ENCODE measurements around the gene ATF4. TPM values are rescaled to one million over a fixed set of nuclear protein-coding genes. Genes with fewer than 3 reads are reported as not detected.
A peak's percentile ranks its signal among the peaks of the same experiment; 100 is the strongest.

The ATF4 gene
- total and polyA plus RNA-seq, 8 donors = 155 to 929 (median 419) TPM

DNA sequence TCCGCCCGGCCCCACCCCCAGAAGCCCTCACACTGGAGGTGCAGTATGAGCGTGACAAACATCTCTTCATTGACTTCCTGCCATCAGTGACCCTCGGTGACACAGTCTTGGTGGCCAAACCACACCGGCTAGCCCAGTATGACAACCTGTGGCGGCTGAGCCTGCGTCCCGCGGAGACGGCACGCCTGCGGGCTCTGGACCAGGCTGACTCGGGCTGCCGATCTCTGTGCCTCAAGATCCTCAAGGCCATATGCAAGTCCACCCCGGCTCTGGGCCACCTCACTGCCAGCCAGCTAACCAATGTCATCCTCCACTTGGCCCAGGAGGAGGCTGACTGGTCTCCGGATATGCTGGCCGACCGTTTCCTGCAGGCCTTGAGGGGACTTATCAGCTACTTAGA, 6.6 kb upstream of the ATF4 start:
- peak overlapping the region in 2 of 5 donors; percentile 1 to 30 for H3K27ac ChIP-seq
- H3K36me3 ChIP-seq = peaks cover 56 to 89% (median 85%) of the 10 kb centered on the region in 4 donors
- H3K9me3 ChIP-seq = no peaks in the 10 kb centered on the region
- no peak overlapping the region for H3K4me3 ChIP-seq
- no peaks in the 10 kb centered on the region for H3K27me3 ChIP-seq
- TF ChIP-seq POLR2AphosphoS5 (IDR thresholded peaks at IDR 0.05) (no peak), CTCF (IDR thresholded peaks at IDR 0.05) (no peak), POLR2A (IDR thresholded peaks at IDR 0.05) (no peak), EP300 (IDR thresholded peaks at IDR 0.05) (no peak)
- intact Hi-C loops (cut with DNase I; ENCODE audit: low total_unique reads) = loop anchor here (10.0 kb wide), 1 partner anchor 109 kb away; no protein-coding TSS in a partner anchor
- peaks cover 2 to 22% (median 10%) of the 10 kb centered on the region in 4 donors for H3K4me1 ChIP-seq
- no peak for DNase-seq
- 69 to 89% (median 81%) methylated on average over 5 to 18 of the region's 18 CpGs for WGBS, 5 donors

DNA sequence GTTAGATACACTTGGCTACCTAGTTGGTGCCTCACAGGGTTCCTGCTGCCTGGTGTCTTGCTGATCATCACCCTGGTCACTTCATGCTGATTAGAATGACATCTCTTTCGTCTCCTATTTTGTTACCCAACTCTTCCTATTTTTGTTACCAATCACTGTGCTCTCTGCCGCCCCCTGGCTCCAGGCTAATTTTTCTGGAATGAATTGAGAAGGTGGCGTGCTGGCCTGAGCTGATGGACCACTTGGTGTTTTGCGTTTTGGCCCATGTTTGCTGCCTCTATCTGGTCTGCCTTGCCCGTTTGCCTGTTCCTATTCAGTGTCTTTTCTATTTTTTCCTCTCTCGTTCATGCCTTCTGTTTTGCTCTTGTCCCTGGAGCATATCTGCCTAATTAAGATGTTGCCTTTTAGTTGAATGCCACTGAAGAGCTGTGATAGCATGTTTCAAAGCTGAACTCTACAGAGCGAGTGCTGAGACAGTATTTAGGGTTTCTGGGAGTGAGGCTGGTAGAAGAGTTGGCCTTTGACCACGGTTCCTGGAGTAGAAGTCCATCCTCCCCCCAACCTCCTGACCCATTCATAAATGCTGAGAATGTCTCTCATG, 5.9 kb upstream of the ATF4 start:
- intact Hi-C loops (cut with DNase I; ENCODE audit: low total_unique reads) = loop anchor here (10.0 kb wide), 1 partner anchor 110 kb away; no protein-coding TSS in a partner anchor
- peaks cover 53 to 82% (median 78%) of the 10 kb centered on the region in 4 donors for H3K36me3 ChIP-seq
- H3K27ac ChIP-seq = peak overlapping the region in 1 of 5 donors; percentile 30
- TF ChIP-seq CTCF (IDR thresholded peaks at IDR 0.05) (peak in 5 of 7 experiments; percentile 47 to 71 (median 66)), POLR2A (IDR thresholded peaks at IDR 0.05) (no peak), POLR2AphosphoS5 (IDR thresholded peaks at IDR 0.05) (no peak), EP300 (IDR thresholded peaks at IDR 0.05) (no peak)
- peaks cover 7 to 28% (median 17%) of the 10 kb centered on the region in 4 donors for H3K4me1 ChIP-seq
- H3K27me3 ChIP-seq = no peaks in the 10 kb centered on the region
- DNase-seq = peak; percentile 68 to 71
- H3K4me3 ChIP-seq = no peak overlapping the region
- WGBS, 5 donors = 34 to 42% (median 39%) methylated on average over 8 of the region's 8 CpGs
- no peaks in the 10 kb centered on the region for H3K9me3 ChIP-seq

DNA sequence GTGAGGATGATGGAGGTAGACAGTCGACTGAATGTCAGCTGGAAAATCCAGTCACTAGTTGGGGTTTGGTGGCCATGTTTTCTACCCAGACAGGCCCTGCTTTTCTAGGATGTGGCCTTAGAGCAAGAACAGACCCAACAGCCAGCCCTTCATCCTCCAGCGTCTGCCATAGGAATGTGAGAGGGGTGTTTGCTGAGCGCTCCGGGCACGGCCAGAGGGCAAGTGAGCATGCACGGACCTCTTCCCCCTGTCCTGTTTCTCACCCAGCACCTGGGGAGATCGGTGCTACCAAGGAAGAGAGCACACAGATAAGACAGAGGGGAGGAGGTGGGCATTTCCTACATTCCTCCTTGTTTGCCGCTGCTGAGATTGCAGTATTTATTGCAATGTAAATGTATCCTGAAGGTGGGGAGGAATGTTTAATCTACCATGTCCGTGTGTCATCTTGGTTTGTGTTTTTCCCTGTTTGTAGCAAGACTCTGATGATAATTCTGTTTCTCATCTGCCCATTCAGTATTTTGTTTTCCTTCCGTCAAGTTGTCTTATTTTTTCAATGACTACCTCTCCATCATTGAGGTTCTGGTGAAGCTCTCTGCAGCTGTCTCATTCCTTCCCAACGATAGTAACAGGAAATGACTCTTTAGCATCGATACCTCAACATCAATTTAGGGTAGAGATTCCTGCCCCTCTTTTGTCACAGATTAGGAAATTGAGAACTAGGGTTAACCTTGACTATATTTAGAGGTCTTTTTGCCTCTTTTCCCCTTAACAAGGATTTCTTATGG, 4.9 kb upstream of the ATF4 start:
- no peaks in the 10 kb centered on the region for H3K27me3 ChIP-seq
- no peak for DNase-seq
- H3K27ac ChIP-seq = no peak overlapping the region
- H3K9me3 ChIP-seq = no peaks in the 10 kb centered on the region
- TF ChIP-seq EP300 (IDR thresholded peaks at IDR 0.05) (no peak), POLR2AphosphoS5 (IDR thresholded peaks at IDR 0.05) (no peak), CTCF (IDR thresholded peaks at IDR 0.05) (no peak), POLR2A (IDR thresholded peaks at IDR 0.05) (no peak)
- peaks cover 7 to 28% (median 19%) of the 10 kb centered on the region in 4 donors for H3K4me1 ChIP-seq
- peaks cover 46 to 72% (median 69%) of the 10 kb centered on the region in 4 donors for H3K36me3 ChIP-seq
- no peak overlapping the region for H3K4me3 ChIP-seq
- 87 to 91% (median 90%) methylated on average over 12 of the region's 12 CpGs for WGBS, 5 donors
- intact Hi-C loops (cut with DNase I; ENCODE audit: low total_unique reads) = loop anchor here (10.0 kb wide), 1 partner anchor 111 kb away; no protein-coding TSS in a partner anchor

GRCh38 chr22:39517470-39517869, 2.9 kb upstream of the ATF4 start:
- Histone ChIP-seq H3K4me3 (no peak overlapping the region), H3K4me1 (peaks cover 19 to 41% (median 31%) of the 10 kb centered on the region in 4 donors), H3K27me3 (no peaks in the 10 kb centered on the region), H3K9me3 (no peaks in the 10 kb centered on the region), H3K36me3 (peaks cover 42 to 67% (median 66%) of the 10 kb centered on the region in 4 donors), H3K27ac (no peak overlapping the region)
- TF ChIP-seq CTCF (IDR thresholded peaks at IDR 0.05) (no peak), EP300 (IDR thresholded peaks at IDR 0.05) (no peak), POLR2A (IDR thresholded peaks at IDR 0.05) (no peak), POLR2AphosphoS5 (IDR thresholded peaks at IDR 0.05) (no peak)
- WGBS, 5 donors = 69 to 80% (median 77%) methylated on average over 2 to 3 of the region's 3 CpGs
- no peak for DNase-seq
- intact Hi-C loops (cut with DNase I; ENCODE audit: low total_unique reads) = loop anchor here (10.0 kb wide), 1 partner anchor 113 kb away; no protein-coding TSS in a partner anchor

Measured in stomach (tissue), 9 donors.